Peyer's patch (tissue), 4 donors: ENCODE measurements around the gene RNF44. TPM values are rescaled to one million over a fixed set of nuclear protein-coding genes. Genes with fewer than 3 reads are reported as not detected.
A peak's percentile ranks its signal among the peaks of the same experiment; 100 is the strongest.

Source experiments
- DNase-seq, 3 donors: peaks; one replicate each; pipeline ENCODE4 v3.0.0-alpha.2; 2017 to 2019
- H3K27ac ChIP-seq, 4 donors: fragments of 200-600 bp; sonication (generic); one replicate each; pipeline ENCODE4 v1.5.1; 2016 to 2019
- H3K27me3 ChIP-seq, 2 donors: fragments of 200-600 bp; sonication (generic); one replicate each; pipeline ENCODE4 v1.5.1; 2019
- H3K36me3 ChIP-seq, 3 donors: fragments of 200-600 bp; sonication (generic); one replicate each; pipeline ENCODE4 v1.5.1; 2016 to 2019
- H3K4me1 ChIP-seq, 4 donors: fragments of 200-600 bp; sonication (generic); one replicate each; pipeline ENCODE4 v1.5.1; 2016 to 2019
- H3K4me3 ChIP-seq, 4 donors: fragments of 200-600 bp; sonication (generic); 1 replicate in 3 of 4; 2 replicates in 1 of 4; pipeline ENCODE4 v1.5.1; 2016 to 2019; ENCODE audit warnings: mild to moderate bottlenecking in 1 of 4
- H3K9me3 ChIP-seq, 4 donors: fragments of 200-600 bp; sonication (generic); one replicate each; pipeline ENCODE4 v1.5.1; 2016 to 2019; ENCODE audit warnings: mild to moderate bottlenecking in 1 of 4
- POLR2A ChIP-seq, 2 donors: fragments of 450-650 bp; IDR thresholded peaks; one replicate each; pipeline ENCODE4 v1.5.1; 2017; ENCODE audit warnings: antibody characterized with exemption in 2 of 2, mild to moderate bottlenecking in 2 of 2, moderate library complexity in 2 of 2
- total RNA-seq, 4 donors: library from RNA; depleted of rRNA; stranded (reverse); fragments of >200 nt; gene quantifications; one replicate each; pipeline ENCODE4 v1.1.0, GENCODE V29; 2016
- TF ChIP-seq, protein P1 (sequence below), 6 experiments: fragments of 450-650 bp in 4 of 6; fragments of 200-600 bp in 2 of 6; sonication (generic) in 1 of 6; IDR thresholded peaks; one replicate each; pipeline ENCODE4 v1.5.1; 2017 to 2019; ENCODE audit warnings: antibody characterized with exemption in 6 of 6, mild to moderate bottlenecking in 3 of 6, moderate library complexity in 1 of 6

Gene RNF44
- total RNA-seq, 4 donors from 2014 or later = 46.4 to 114 (median 65.3) TPM

DNA sequence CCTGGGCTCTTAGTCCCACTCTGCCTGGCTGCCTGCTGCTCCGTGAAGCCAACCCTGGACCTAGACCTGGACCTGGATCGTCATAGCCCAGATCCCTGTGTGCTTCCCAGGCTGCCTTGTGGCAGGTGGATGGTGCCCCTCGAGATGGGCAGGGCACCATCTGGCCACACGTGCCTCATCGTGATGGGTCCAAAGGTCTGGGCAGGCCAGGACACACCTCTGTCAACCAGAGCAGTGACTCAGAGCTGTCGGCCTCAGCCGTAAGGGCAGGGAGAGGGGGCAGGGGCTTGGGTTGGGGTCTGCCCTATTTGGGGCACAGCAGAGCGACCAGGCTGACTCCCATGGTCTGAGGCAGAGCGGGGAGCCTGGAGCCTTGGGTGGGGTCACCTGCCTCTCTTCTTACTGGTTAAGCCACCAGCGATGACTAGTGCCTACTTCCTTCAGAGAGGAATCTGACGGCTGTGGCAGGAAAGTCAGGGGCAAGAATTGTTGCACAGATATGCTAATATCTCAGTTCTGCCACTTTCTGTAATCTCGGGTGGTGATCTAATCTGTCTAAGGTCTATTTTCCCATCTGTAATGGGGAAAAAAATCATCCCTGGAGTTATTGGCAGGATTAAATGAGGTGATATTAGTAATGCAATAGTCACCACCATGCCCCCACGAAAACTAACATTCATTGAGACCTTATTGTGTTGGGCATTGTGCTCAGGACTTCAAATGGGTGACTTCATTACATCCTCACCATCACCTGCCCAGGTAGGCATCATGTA is 8.7 kb upstream of the RNF44 start:
- peak in 2 of 3 donors; percentile 90 to 93 for DNase-seq
- peak overlapping the region in 3 of 4 donors; percentile 91 to 98 (median 91) for H3K27ac ChIP-seq
- no peaks in the 10 kb centered on the region for H3K9me3 ChIP-seq
- no peaks in the 10 kb centered on the region for H3K27me3 ChIP-seq
- TF ChIP-seq, protein P1, sequence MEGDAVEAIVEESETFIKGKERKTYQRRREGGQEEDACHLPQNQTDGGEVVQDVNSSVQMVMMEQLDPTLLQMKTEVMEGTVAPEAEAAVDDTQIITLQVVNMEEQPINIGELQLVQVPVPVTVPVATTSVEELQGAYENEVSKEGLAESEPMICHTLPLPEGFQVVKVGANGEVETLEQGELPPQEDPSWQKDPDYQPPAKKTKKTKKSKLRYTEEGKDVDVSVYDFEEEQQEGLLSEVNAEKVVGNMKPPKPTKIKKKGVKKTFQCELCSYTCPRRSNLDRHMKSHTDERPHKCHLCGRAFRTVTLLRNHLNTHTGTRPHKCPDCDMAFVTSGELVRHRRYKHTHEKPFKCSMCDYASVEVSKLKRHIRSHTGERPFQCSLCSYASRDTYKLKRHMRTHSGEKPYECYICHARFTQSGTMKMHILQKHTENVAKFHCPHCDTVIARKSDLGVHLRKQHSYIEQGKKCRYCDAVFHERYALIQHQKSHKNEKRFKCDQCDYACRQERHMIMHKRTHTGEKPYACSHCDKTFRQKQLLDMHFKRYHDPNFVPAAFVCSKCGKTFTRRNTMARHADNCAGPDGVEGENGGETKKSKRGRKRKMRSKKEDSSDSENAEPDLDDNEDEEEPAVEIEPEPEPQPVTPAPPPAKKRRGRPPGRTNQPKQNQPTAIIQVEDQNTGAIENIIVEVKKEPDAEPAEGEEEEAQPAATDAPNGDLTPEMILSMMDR (IDR thresholded peaks at IDR 0.05) = no peak
- peak; percentile 87 to 93 for TF ChIP-seq POLR2A (IDR thresholded peaks at IDR 0.05)
- H3K4me1 ChIP-seq = peaks cover 0 to 37% (median 12%) of the 10 kb centered on the region in 4 donors
- H3K4me3 ChIP-seq = peak overlapping the region in 2 of 4 donors; percentile 45 to 74
- H3K36me3 ChIP-seq = no peaks in the 10 kb centered on the region

DNA sequence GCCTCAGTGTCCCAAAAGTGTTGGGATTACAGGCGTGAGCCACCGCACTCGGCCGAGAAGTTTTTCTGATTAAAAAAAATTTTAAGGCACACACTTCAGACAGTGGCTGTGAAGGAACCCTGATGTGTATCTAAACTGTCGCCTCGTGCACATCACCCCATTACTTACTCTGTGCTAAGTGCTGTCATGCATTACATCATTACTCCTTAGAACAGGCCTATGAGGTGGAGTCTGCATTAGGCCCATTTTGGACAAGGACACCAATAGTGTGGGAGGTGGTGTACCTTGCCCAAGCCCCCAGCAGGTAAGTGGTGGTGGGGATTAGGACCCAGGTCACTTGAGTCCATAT is 8.2 kb upstream of the RNF44 start:
- H3K4me1 ChIP-seq = peaks cover 0 to 37% (median 13%) of the 10 kb centered on the region in 4 donors
- no peak for DNase-seq

DNA sequence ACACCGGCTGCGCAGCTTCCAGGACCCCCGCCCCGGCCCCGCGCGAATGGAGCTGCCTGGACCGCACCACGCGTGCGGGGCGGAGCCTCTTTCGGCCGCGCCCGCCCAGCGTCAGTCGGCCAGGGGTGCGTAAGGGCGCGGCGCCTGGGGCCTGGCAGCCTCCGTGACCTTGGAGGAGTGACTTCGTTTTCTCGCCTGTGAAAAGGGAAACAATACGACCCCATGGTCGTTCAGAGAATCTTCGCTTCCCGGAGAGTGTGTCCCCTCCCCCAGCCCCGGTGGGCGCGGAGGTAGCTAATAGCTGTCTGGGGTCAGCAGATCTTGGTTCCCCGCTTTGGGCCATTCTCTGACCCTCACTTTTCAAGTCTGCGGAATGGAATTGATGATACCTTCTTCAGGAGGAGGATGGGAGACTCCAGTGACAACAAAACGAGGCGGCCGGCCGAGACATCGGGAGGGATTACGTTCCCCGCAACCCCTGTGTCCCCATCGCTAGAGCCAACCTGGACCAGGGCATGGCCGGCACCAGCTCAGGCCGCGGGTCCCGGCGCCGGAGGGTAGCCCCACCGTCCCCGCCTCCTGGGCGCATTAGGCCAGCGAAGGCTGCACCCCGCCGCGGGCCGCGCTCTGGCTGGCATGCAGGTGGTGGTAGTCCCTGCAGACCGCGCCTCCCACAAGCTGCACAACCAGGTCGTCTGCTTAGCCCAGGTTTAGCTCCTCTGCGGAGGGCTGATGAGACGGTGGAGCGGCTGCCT is 6.4 kb upstream of the RNF44 start:
- no peaks in the 10 kb centered on the region for H3K9me3 ChIP-seq
- H3K4me1 ChIP-seq = peaks cover 0 to 32% (median 13%) of the 10 kb centered on the region in 4 donors
- peak; percentile 77 to 97 for TF ChIP-seq POLR2A (IDR thresholded peaks at IDR 0.05)
- TF ChIP-seq, protein P1 (IDR thresholded peaks at IDR 0.05) = no peak
- H3K27ac ChIP-seq = peak overlapping the region; percentile 91 to 97 (median 94)
- DNase-seq = peak; percentile 75 to 92 (median 92)
- no peaks in the 10 kb centered on the region for H3K27me3 ChIP-seq
- no peaks in the 10 kb centered on the region for H3K36me3 ChIP-seq
- H3K4me3 ChIP-seq = peak overlapping the region; percentile 73 to 86 (median 76)

More for the DNA sequence above, 8.2 kb upstream of the RNF44 start:
- peak overlapping the region in 3 of 4 donors; percentile 3 to 74 (median 45) for H3K4me3 ChIP-seq
- H3K27me3 ChIP-seq = no peaks in the 10 kb centered on the region
- no peak for TF ChIP-seq POLR2A (IDR thresholded peaks at IDR 0.05)
- TF ChIP-seq, protein P1 (IDR thresholded peaks at IDR 0.05) = no peak
- H3K36me3 ChIP-seq = no peaks in the 10 kb centered on the region
- peak overlapping the region in 3 of 4 donors; percentile 91 to 98 (median 91) for H3K27ac ChIP-seq
- no peaks in the 10 kb centered on the region for H3K9me3 ChIP-seq

DNA sequence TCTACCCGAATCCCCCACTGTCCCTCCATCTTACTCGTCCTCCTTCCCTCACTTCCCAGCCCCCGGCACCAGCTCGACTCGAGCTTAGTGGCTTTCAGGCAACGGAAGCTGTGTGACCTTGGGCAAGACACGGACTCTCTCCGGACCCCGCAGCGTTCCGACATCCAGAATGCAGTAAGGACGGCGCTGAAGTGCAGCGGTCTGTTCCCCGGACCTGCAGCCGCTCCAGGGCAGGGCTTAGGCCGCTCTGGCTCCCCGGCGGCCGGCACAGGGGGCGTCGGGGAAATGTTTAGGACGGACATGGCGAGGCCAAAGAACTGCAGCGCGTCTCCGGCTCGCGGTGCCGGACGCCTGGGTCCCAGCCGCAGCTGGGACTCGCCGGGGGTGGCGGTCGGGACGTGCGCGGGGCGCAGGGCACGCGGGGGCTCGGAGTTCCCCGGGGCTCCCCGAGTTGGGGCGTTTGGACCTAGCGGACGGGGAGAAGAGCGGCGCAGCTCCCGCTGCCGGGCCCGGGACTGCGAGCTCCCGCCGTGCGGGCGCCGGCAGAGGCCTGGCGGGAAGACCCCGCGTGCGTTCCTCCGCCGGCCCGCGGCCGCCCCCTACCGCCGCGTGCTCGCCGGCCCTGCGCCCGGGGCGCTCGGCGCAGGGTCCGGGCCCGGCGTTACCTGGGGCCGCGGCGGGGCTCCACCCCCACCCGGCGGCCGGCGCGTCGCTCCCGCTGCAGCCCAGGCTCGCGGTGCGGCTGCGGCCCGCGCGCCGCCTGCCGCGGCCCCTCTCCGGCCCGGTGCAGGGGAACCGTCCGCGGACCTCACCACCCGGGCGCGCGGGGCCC is 5.6 kb upstream of the RNF44 start:
- H3K27me3 ChIP-seq = no peaks in the 10 kb centered on the region
- TF ChIP-seq POLR2A (IDR thresholded peaks at IDR 0.05) = no peak
- TF ChIP-seq, protein P1 (IDR thresholded peaks at IDR 0.05) = peak in 2 of 6 experiments; percentile 33 to 47
- H3K36me3 ChIP-seq = no peaks in the 10 kb centered on the region
- peak overlapping the region; percentile 91 to 97 (median 94) for H3K27ac ChIP-seq
- peaks cover 0 to 30% (median 16%) of the 10 kb centered on the region in 4 donors for H3K4me1 ChIP-seq
- DNase-seq = no peak
- H3K9me3 ChIP-seq = no peaks in the 10 kb centered on the region
- peak overlapping the region; percentile 73 to 86 (median 76) for H3K4me3 ChIP-seq

DNA sequence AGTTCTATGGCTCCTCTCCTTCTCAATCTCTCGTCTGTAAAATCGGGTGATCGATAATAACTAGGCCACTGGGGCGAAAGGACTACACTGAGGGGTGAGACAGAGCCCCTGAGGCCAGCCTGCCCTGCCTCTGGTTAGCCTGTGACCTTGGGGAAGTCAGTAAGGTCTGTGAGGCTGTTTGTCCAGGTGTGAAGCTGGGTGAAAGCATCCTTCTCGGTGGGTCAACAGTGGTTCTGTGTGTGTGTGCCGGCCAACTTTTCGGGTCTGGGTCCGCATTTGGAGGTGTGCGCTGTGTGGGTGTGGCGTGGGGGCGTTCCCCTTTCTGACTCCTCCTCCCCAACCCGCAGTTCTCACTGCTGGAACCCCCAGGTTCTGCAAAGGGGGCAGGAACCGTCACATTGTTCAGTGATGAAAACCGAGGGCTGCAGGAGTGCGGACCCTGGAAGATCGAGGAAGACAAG is 5.0 kb upstream of the RNF44 start:
- H3K9me3 ChIP-seq = no peaks in the 10 kb centered on the region
- peaks cover 0 to 25% (median 16%) of the 10 kb centered on the region in 4 donors for H3K4me1 ChIP-seq
- TF ChIP-seq POLR2A (IDR thresholded peaks at IDR 0.05) = peak in 1 of 2 donors; percentile 30
- TF ChIP-seq, protein P1 (IDR thresholded peaks at IDR 0.05) = no peak
- H3K4me3 ChIP-seq = peak overlapping the region; percentile 73 to 86 (median 76)
- no peaks in the 10 kb centered on the region for H3K27me3 ChIP-seq
- H3K36me3 ChIP-seq = no peaks in the 10 kb centered on the region
- peak; percentile 81 to 88 (median 83) for DNase-seq
- peak overlapping the region; percentile 91 to 97 (median 94) for H3K27ac ChIP-seq
